Activated CD4-positive, alpha-beta memory T cell treated with anti-CD3 and anti-CD28 coated beads for 36 hours (primary cell): ENCODE data around the gene GAB2. TPM values are rescaled to one million over a fixed set of nuclear protein-coding genes. Genes with fewer than 3 reads are reported as not detected.

Experiments used
- CTCF ChIA-PET: fragments of 350-600 bp; sonication (Branson Sonifier 250); formaldehyde crosslinking; loops from one replicate; lab custom pipeline; 2021; ENCODE audit warnings: antibody characterized with exemption, inconsistent platforms; lab: Charles Lee
- POLR2A ChIA-PET: fragments of 350-600 bp; sonication (Branson Sonifier 250); formaldehyde crosslinking; loops from one replicate; lab custom pipeline; 2021; ENCODE audit warnings: antibody characterized with exemption; lab: Charles Lee
- DNase-seq: peaks from one replicate; pipeline ENCODE4 v3.0.0-alpha.2; 2020
- H3K27ac Mint-ChIP-seq: one replicate; pipeline ENCODE4 v1.8.0; 2021; ENCODE audit warnings: mixed read lengths
- H3K27me3 Mint-ChIP-seq: one replicate; pipeline ENCODE4 v1.8.0; 2021; ENCODE audit warnings: mixed read lengths
- H3K36me3 Mint-ChIP-seq: one replicate; pipeline ENCODE4 v1.8.0; 2021; ENCODE audit warnings: mixed read lengths
- H3K4me1 Mint-ChIP-seq: one replicate; pipeline ENCODE4 v1.8.0; 2021; ENCODE audit warnings: low read depth, mixed read lengths
- H3K4me3 Mint-ChIP-seq: one replicate; pipeline ENCODE4 v1.8.0; 2021; ENCODE audit warnings: mild to moderate bottlenecking, mixed read lengths
- H3K9me3 Mint-ChIP-seq: one replicate; pipeline ENCODE4 v1.8.0; 2021; ENCODE audit warnings: mixed read lengths
- intact Hi-C: fragments of 100-400 bp; cut with micrococcal nuclease; formaldehyde crosslinking; loops from one replicate; pipeline ENCODE4 v1.15.1; 2023
- total RNA-seq, 2 experiments: library from RNA; stranded (reverse); gene quantifications; one replicate each; pipeline ENCODE4 v1.2.3, GENCODE V29; 2021

GAB2 gene
- total RNA-seq, 2 experiments from 2014 or later = 8.9 to 11.1 TPM

GRCh38 chr11:78262691-78263090, 154.9 kb downstream of the GAB2 start:
- CTCF ChIA-PET = no interaction called here
- no peak overlapping the region for H3K27ac Mint-ChIP-seq
- no peak for DNase-seq
- H3K9me3 Mint-ChIP-seq = no peaks in the 10 kb centered on the region
- intact Hi-C loops = no loop called here
- peaks cover 2% of the 10 kb centered on the region for H3K36me3 Mint-ChIP-seq
- H3K27me3 Mint-ChIP-seq = no peaks in the 10 kb centered on the region
- POLR2A ChIA-PET = no interaction called here
- H3K4me1 Mint-ChIP-seq = no peaks in the 10 kb centered on the region
- H3K4me3 Mint-ChIP-seq = no peak overlapping the region

GRCh38 chr11:78262238-78262637, 155.4 kb downstream of the GAB2 start:
- H3K4me1 Mint-ChIP-seq = no peaks in the 10 kb centered on the region
- no peak overlapping the region for H3K27ac Mint-ChIP-seq
- intact Hi-C loops = no loop called here
- ChIA-PET POLR2A (no interaction called here), CTCF (no interaction called here)
- DNase-seq = no peak
- no peaks in the 10 kb centered on the region for H3K27me3 Mint-ChIP-seq
- H3K36me3 Mint-ChIP-seq = peaks cover 2% of the 10 kb centered on the region
- H3K4me3 Mint-ChIP-seq = no peak overlapping the region
- no peaks in the 10 kb centered on the region for H3K9me3 Mint-ChIP-seq

- DNase-seq = no peak
- ChIA-PET POLR2A (no interaction called here), CTCF (no interaction called here)
- intact Hi-C loops = no loop called here
- peaks cover 2% of the 10 kb centered on the region for H3K36me3 Mint-ChIP-seq
- H3K4me1 Mint-ChIP-seq = no peaks in the 10 kb centered on the region
- no peak overlapping the region for H3K27ac Mint-ChIP-seq
- no peaks in the 10 kb centered on the region for H3K9me3 Mint-ChIP-seq
- no peaks in the 10 kb centered on the region for H3K27me3 Mint-ChIP-seq
- H3K4me3 Mint-ChIP-seq = no peak overlapping the region
Measured at GRCh38 chr11:78261828-78262227, 155.8 kb downstream of the GAB2 start.

- intact Hi-C loops = no loop called here
- H3K27ac Mint-ChIP-seq = no peak overlapping the region
- no peak overlapping the region for H3K4me3 Mint-ChIP-seq
- no peak for DNase-seq
- no peaks in the 10 kb centered on the region for H3K4me1 Mint-ChIP-seq
- H3K27me3 Mint-ChIP-seq = no peaks in the 10 kb centered on the region
- H3K36me3 Mint-ChIP-seq = peaks cover 2% of the 10 kb centered on the region
- CTCF ChIA-PET = no interaction called here
- POLR2A ChIA-PET = no interaction called here
- H3K9me3 Mint-ChIP-seq = no peaks in the 10 kb centered on the region
Measured at GRCh38 chr11:78261367-78261766, 156.3 kb downstream of the GAB2 start.

- CTCF ChIA-PET = interaction anchor here (0.7 kb wide), 1 partner anchor 32 kb away, joined by 3 read pairs; no protein-coding TSS in a partner anchor
- Mint-ChIP-seq H3K27me3 (no peaks in the 10 kb centered on the region), H3K36me3 (no peaks in the 10 kb centered on the region), H3K9me3 (no peaks in the 10 kb centered on the region), H3K27ac (no peak overlapping the region), H3K4me3 (no peak overlapping the region), H3K4me1 (no peaks in the 10 kb centered on the region)
- intact Hi-C loops = no loop called here
- no peak for DNase-seq
- POLR2A ChIA-PET = no interaction called here
Measured at GRCh38 chr11:78259777-78260487, 157.7 kb downstream of the GAB2 start.

- ChIA-PET CTCF (no interaction called here), POLR2A (no interaction called here)
- Mint-ChIP-seq H3K4me1 (no peaks in the 10 kb centered on the region), H3K27ac (no peak overlapping the region), H3K4me3 (no peak overlapping the region), H3K36me3 (no peaks in the 10 kb centered on the region), H3K27me3 (no peaks in the 10 kb centered on the region), H3K9me3 (no peaks in the 10 kb centered on the region)
- intact Hi-C loops = no loop called here
- no peak for DNase-seq
Measured at GRCh38 chr11:78257654-78258053, 160.0 kb downstream of the GAB2 start.

- ChIA-PET CTCF (no interaction called here), POLR2A (no interaction called here)
- H3K4me3 Mint-ChIP-seq = no peak overlapping the region
- H3K9me3 Mint-ChIP-seq = no peaks in the 10 kb centered on the region
- H3K27ac Mint-ChIP-seq = no peak overlapping the region
- no peaks in the 10 kb centered on the region for H3K4me1 Mint-ChIP-seq
- no peak for DNase-seq
- no peaks in the 10 kb centered on the region for H3K36me3 Mint-ChIP-seq
- intact Hi-C loops = no loop called here
- H3K27me3 Mint-ChIP-seq = no peaks in the 10 kb centered on the region
Measured at GRCh38 chr11:78256962-78257361, 160.7 kb downstream of the GAB2 start.

GRCh38 chr11:78255919-78256318, 161.7 kb downstream of the GAB2 start:
- H3K36me3 Mint-ChIP-seq = no peaks in the 10 kb centered on the region
- POLR2A ChIA-PET = no interaction called here
- H3K4me1 Mint-ChIP-seq = no peaks in the 10 kb centered on the region
- no peaks in the 10 kb centered on the region for H3K9me3 Mint-ChIP-seq
- no peak for DNase-seq
- no peaks in the 10 kb centered on the region for H3K27me3 Mint-ChIP-seq
- no peak overlapping the region for H3K27ac Mint-ChIP-seq
- no peak overlapping the region for H3K4me3 Mint-ChIP-seq
- CTCF ChIA-PET = no interaction called here
- intact Hi-C loops = no loop called here

GRCh38 chr11:78254268-78254667, 163.4 kb downstream of the GAB2 start:
- CTCF ChIA-PET = no interaction called here
- POLR2A ChIA-PET = no interaction called here
- Mint-ChIP-seq H3K9me3 (no peaks in the 10 kb centered on the region), H3K27ac (no peak overlapping the region), H3K4me1 (no peaks in the 10 kb centered on the region), H3K27me3 (no peaks in the 10 kb centered on the region), H3K36me3 (no peaks in the 10 kb centered on the region), H3K4me3 (no peak overlapping the region)
- intact Hi-C loops = no loop called here
- DNase-seq = no peak

GRCh38 chr11:78253797-78254196, 163.8 kb downstream of the GAB2 start:
- no peak overlapping the region for H3K27ac Mint-ChIP-seq
- ChIA-PET POLR2A (no interaction called here), CTCF (no interaction called here)
- H3K9me3 Mint-ChIP-seq = no peaks in the 10 kb centered on the region
- no peak overlapping the region for H3K4me3 Mint-ChIP-seq
- H3K36me3 Mint-ChIP-seq = no peaks in the 10 kb centered on the region
- intact Hi-C loops = no loop called here
- no peaks in the 10 kb centered on the region for H3K27me3 Mint-ChIP-seq
- DNase-seq = no peak
- peaks cover 1% of the 10 kb centered on the region for H3K4me1 Mint-ChIP-seq

- Mint-ChIP-seq H3K4me3 (no peak overlapping the region), H3K27ac (no peak overlapping the region), H3K4me1 (peaks cover 3% of the 10 kb centered on the region), H3K36me3 (peaks cover 5% of the 10 kb centered on the region), H3K27me3 (no peaks in the 10 kb centered on the region), H3K9me3 (peaks cover 1% of the 10 kb centered on the region)
- DNase-seq = no peak
- POLR2A ChIA-PET = no interaction called here
- CTCF ChIA-PET = interaction anchor here (1.3 kb wide), 1 partner anchor 313 kb away, joined by 3 read pairs; no protein-coding TSS in a partner anchor
- intact Hi-C loops = no loop called here
Measured at GRCh38 chr11:78251083-78251775, 166.4 kb downstream of the GAB2 start.

- H3K9me3 Mint-ChIP-seq = peaks cover 2% of the 10 kb centered on the region
- no peaks in the 10 kb centered on the region for H3K27me3 Mint-ChIP-seq
- H3K36me3 Mint-ChIP-seq = peaks cover 6% of the 10 kb centered on the region
- no peak overlapping the region for H3K4me3 Mint-ChIP-seq
- POLR2A ChIA-PET = no interaction called here
- intact Hi-C loops = no loop called here
- CTCF ChIA-PET = no interaction called here
- no peak for DNase-seq
- H3K27ac Mint-ChIP-seq = no peak overlapping the region
- peaks cover 3% of the 10 kb centered on the region for H3K4me1 Mint-ChIP-seq
Measured at GRCh38 chr11:78250099-78250498, 167.5 kb downstream of the GAB2 start.

- ChIA-PET POLR2A (no interaction called here), CTCF (no interaction called here)
- Mint-ChIP-seq H3K36me3 (peaks cover 9% of the 10 kb centered on the region), H3K4me1 (peaks cover 13% of the 10 kb centered on the region), H3K27me3 (no peaks in the 10 kb centered on the region), H3K4me3 (no peak overlapping the region), H3K27ac (no peak overlapping the region), H3K9me3 (peaks cover 5% of the 10 kb centered on the region)
- no peak for DNase-seq
- intact Hi-C loops = no loop called here
Measured at GRCh38 chr11:78248903-78249302, 168.7 kb downstream of the GAB2 start.
